Measurements from ENCODE around the gene ELMO1.

GRCh38 chr7:37112876-37113275 lies 335.8 kb downstream of the ELMO1 start:
- TF ChIP-seq, protein P1, sequence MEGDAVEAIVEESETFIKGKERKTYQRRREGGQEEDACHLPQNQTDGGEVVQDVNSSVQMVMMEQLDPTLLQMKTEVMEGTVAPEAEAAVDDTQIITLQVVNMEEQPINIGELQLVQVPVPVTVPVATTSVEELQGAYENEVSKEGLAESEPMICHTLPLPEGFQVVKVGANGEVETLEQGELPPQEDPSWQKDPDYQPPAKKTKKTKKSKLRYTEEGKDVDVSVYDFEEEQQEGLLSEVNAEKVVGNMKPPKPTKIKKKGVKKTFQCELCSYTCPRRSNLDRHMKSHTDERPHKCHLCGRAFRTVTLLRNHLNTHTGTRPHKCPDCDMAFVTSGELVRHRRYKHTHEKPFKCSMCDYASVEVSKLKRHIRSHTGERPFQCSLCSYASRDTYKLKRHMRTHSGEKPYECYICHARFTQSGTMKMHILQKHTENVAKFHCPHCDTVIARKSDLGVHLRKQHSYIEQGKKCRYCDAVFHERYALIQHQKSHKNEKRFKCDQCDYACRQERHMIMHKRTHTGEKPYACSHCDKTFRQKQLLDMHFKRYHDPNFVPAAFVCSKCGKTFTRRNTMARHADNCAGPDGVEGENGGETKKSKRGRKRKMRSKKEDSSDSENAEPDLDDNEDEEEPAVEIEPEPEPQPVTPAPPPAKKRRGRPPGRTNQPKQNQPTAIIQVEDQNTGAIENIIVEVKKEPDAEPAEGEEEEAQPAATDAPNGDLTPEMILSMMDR (IDR thresholded peaks at IDR 0.05): no peak
- no peak for TF ChIP-seq POLR2A (IDR thresholded peaks at IDR 0.05)

All from heart left ventricle (tissue), 13 donors.